HG02588 (cell line): ENCODE data around the gene LRCOL1.

Source experiments
- ATAC-seq: cut with Tn5 transposase; IDR thresholded peaks from one replicate; pipeline ENCODE4 v1.9.1; 2021; ENCODE audit warnings: mild to moderate bottlenecking, moderate library complexity; ENCODE audit not compliant: unreplicated experiment

The LRCOL1 gene

GRCh38 chr12:132585177-132585576, 25.2 kb downstream of the LRCOL1 start:
- ATAC-seq: no peak

- no peak for ATAC-seq
These were observed 26.0 kb downstream of the LRCOL1 start for GRCh38 chr12:132584429-132584828.

GRCh38 chr12:132583736-132584135, 26.6 kb downstream of the LRCOL1 start:
- no peak for ATAC-seq

- ATAC-seq: no peak
These were observed 27.0 kb downstream of the LRCOL1 start for GRCh38 chr12:132583411-132583710.

- ATAC-seq: no peak
These were observed 27.6 kb downstream of the LRCOL1 start for GRCh38 chr12:132582582-132583410.

GRCh38 chr12:132582058-132582420, 28.3 kb downstream of the LRCOL1 start:
- no peak for ATAC-seq

- no peak for ATAC-seq
These were observed 28.9 kb downstream of the LRCOL1 start for GRCh38 chr12:132581348-132582057.

- no peak for ATAC-seq
These were observed 29.6 kb downstream of the LRCOL1 start for GRCh38 chr12:132580701-132581292.

- ATAC-seq: no peak
These were observed 30.6 kb downstream of the LRCOL1 start for GRCh38 chr12:132579744-132580143.

- no peak for ATAC-seq
These were observed 31.6 kb downstream of the LRCOL1 start for GRCh38 chr12:132578826-132579225.

GRCh38 chr12:132578118-132578517, 32.3 kb downstream of the LRCOL1 start:
- ATAC-seq: no peak

- ATAC-seq: no peak
These were observed 33.0 kb downstream of the LRCOL1 start for GRCh38 chr12:132577191-132577920.

GRCh38 chr12:132576701-132577100, 33.7 kb downstream of the LRCOL1 start:
- no peak for ATAC-seq

GRCh38 chr12:132575661-132576060, 34.7 kb downstream of the LRCOL1 start:
- no peak for ATAC-seq

GRCh38 chr12:132574271-132574996, 35.9 kb downstream of the LRCOL1 start:
- ATAC-seq: no peak

- ATAC-seq: no peak
These were observed 37.3 kb downstream of the LRCOL1 start for GRCh38 chr12:132572801-132573760.

- ATAC-seq: no peak
These were observed 38.3 kb downstream of the LRCOL1 start for GRCh38 chr12:132572106-132572505.

- no peak for ATAC-seq
These were observed 38.8 kb downstream of the LRCOL1 start for GRCh38 chr12:132571598-132571997.

- ATAC-seq: no peak
These were observed 39.3 kb downstream of the LRCOL1 start for GRCh38 chr12:132571051-132571450.

- ATAC-seq: no peak
These were observed 39.7 kb downstream of the LRCOL1 start for GRCh38 chr12:132570635-132571034.
